Dendritic cell treated with granulocyte-macrophage colony-stimulating factor and Interleukin-4, amounts not matched to agents 40 ng/mL and 50 ng/mL, for 4 days (primary cell): ENCODE results near the gene MTF1.

Source experiments
- H3K27ac Mint-ChIP-seq: one replicate; pipeline ENCODE4 v1.8.0; 2022; ENCODE audit warnings: mild to moderate bottlenecking, mixed read lengths
- H3K27me3 Mint-ChIP-seq: one replicate; pipeline ENCODE4 v1.8.0; 2022; ENCODE audit warnings: mild to moderate bottlenecking, mixed read lengths
- H3K36me3 Mint-ChIP-seq: one replicate; pipeline ENCODE4 v1.8.0; 2022; ENCODE audit warnings: low read depth, mixed read lengths
- H3K4me1 Mint-ChIP-seq: one replicate; pipeline ENCODE4 v1.8.0; 2022; ENCODE audit warnings: low read depth, mixed read lengths
- H3K4me3 Mint-ChIP-seq: one replicate; pipeline ENCODE4 v1.8.0; 2022; ENCODE audit warnings: mild to moderate bottlenecking, moderate library complexity, mixed read lengths
- H3K9me3 Mint-ChIP-seq: one replicate; pipeline ENCODE4 v1.8.0; 2022; ENCODE audit warnings: mixed read lengths
- intact Hi-C: fragments of 100-400 bp; cut with micrococcal nuclease; formaldehyde crosslinking; loops from one replicate; pipeline ENCODE4 v1.15.0; 2022

MTF1 gene

DNA sequence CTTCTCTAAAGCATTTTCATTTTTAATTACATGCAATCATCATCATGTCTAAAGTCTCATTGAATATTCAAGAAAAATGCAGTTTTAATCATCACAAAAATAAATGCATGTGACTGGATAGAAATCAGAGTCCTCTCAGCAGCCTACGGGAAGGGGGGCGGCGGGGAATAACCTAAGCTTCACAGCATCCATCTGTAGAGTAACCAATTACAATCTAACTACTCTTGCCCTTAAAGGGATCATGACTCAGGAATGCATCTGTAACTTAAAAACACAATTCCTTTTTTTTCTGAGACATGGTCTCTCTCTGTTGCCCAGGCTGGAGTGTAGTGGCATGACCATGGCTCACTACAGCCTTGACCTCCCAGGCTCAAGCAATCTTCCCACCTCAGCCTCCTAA lies 22.6 kb downstream of the MTF1 start:
- Mint-ChIP-seq H3K9me3 (no peaks in the 10 kb centered on the region), H3K36me3 (peaks cover 99% of the 10 kb centered on the region), H3K4me3 (no peak overlapping the region), H3K27ac (no peak overlapping the region), H3K4me1 (peaks cover 5% of the 10 kb centered on the region), H3K27me3 (no peaks in the 10 kb centered on the region)
- intact Hi-C loops = no loop called here

DNA sequence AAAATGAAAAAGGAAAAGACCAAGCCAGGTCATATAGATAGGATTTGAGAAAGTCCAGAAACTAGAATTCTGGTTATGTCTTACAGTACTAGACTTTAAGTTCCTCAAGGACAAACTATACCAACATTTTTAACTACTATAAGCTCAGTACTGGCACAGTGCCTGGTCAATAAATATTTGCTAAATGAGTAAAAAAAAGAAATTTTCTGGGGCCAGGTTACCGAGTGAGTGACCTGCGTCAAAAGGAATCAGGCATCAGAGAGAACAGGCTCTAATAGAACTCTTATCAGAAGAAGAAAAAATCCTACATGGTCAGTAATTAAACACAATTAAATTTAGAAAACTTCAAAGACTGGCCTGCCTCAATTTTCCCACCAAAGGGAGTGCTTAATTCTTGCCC lies 27.6 kb downstream of the MTF1 start:
- H3K4me3 Mint-ChIP-seq = no peak overlapping the region
- peaks cover 93% of the 10 kb centered on the region for H3K36me3 Mint-ChIP-seq
- H3K9me3 Mint-ChIP-seq = no peaks in the 10 kb centered on the region
- intact Hi-C loops = no loop called here
- no peaks in the 10 kb centered on the region for H3K27me3 Mint-ChIP-seq
- H3K4me1 Mint-ChIP-seq = no peaks in the 10 kb centered on the region
- no peak overlapping the region for H3K27ac Mint-ChIP-seq

DNA sequence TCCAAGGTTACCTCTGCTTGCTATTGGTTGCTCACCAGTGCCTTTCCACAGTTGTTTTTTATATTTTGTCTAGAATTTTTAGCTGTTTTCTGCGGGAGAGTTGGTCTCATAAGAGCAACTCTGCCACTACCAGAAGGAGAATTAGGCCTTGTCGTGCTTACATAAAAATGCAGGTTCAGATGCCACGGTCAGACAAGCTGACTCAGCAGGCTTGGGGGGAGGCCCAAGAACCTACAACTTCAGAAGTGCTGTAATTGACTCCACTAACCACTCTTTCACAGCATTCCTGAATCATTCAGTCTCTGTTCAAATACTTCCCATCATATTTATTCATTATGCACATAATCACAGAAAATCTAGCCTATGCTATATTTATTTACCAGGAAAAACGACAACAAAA lies 28.3 kb downstream of the MTF1 start:
- H3K4me1 Mint-ChIP-seq = peaks cover 2% of the 10 kb centered on the region
- no peaks in the 10 kb centered on the region for H3K9me3 Mint-ChIP-seq
- H3K4me3 Mint-ChIP-seq = no peak overlapping the region
- peaks cover 93% of the 10 kb centered on the region for H3K36me3 Mint-ChIP-seq
- no peaks in the 10 kb centered on the region for H3K27me3 Mint-ChIP-seq
- H3K27ac Mint-ChIP-seq = no peak overlapping the region
- intact Hi-C loops = no loop called here

DNA sequence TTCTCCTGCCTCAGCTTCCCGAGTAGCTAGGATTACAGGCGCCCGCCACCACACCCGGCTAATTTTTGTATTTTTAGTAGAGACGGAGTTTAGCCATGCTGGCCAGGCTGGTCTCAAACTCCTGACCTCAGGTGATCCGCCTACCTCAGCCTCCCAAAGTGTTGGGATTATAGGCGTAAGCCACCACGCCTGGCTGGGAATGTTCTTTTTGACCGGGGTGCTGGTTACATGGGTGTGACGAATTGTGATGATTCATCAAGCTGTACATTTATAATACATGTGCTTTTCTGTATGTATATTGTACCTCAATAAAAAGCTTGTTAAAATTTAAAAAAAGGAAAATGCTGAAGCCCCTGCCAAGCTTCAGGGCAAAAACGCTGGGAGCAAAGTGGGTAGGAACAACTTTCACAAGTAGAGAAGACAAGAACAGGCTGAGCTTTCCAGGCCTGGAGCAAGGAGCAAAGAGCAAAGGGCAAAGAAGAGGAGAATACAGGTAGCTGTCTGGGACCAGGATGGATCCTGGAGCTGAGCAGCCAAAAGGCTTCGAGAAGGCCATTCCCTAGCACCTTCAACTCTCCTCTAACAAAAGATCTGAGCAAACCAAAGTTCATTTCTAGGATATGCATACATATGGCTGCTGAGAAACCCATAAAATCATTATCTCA lies 30.9 kb downstream of the MTF1 start:
- peaks cover 70% of the 10 kb centered on the region for H3K36me3 Mint-ChIP-seq
- no peak overlapping the region for H3K4me3 Mint-ChIP-seq
- no peaks in the 10 kb centered on the region for H3K27me3 Mint-ChIP-seq
- no peak overlapping the region for H3K27ac Mint-ChIP-seq
- H3K4me1 Mint-ChIP-seq = peaks cover 22% of the 10 kb centered on the region
- intact Hi-C loops = no loop called here
- no peaks in the 10 kb centered on the region for H3K9me3 Mint-ChIP-seq

DNA sequence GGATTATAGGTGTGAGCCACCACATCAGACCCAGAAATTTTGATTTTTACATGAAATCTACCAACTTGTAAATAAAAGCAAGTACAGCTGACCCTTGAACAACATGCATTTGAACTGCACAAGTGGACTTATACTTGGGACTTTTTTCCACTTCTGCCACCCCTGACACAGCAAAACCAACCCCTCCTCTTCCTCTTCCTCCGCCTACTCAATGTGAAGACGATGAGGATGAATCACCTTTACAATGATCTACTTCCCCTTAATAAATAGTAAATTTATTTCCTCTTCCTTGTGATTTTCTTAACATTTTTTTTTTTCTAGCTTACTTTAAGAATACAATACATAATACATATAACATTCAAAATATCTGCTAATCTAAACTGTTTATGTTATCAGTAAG lies 33.9 kb downstream of the MTF1 start:
- peaks cover 66% of the 10 kb centered on the region for H3K36me3 Mint-ChIP-seq
- H3K4me3 Mint-ChIP-seq = no peak overlapping the region
- intact Hi-C loops = no loop called here
- no peaks in the 10 kb centered on the region for H3K27me3 Mint-ChIP-seq
- peaks cover 44% of the 10 kb centered on the region for H3K4me1 Mint-ChIP-seq
- H3K9me3 Mint-ChIP-seq = no peaks in the 10 kb centered on the region
- no peak overlapping the region for H3K27ac Mint-ChIP-seq

DNA sequence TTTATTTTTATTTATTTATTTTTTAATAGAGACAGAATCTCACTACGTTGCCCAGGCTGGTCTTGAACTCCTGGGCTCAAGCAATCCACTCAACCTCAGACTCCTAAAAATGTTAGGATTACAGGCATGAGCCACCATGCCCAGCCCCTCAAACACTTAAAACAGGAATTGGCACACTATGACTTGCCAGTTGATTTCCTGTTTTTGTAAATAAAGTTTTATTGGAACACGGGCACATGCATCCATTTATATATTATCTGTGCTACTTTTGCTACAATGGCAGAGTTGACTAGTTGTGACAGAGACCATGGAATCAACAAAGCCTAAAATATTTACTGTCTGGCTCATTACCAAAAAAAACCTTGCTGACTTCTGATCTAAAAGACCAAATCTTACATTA lies 35.4 kb downstream of the MTF1 start:
- H3K4me1 Mint-ChIP-seq = peaks cover 50% of the 10 kb centered on the region
- no peaks in the 10 kb centered on the region for H3K9me3 Mint-ChIP-seq
- no peak overlapping the region for H3K4me3 Mint-ChIP-seq
- H3K36me3 Mint-ChIP-seq = peaks cover 60% of the 10 kb centered on the region
- no peak overlapping the region for H3K27ac Mint-ChIP-seq
- intact Hi-C loops = no loop called here
- no peaks in the 10 kb centered on the region for H3K27me3 Mint-ChIP-seq

DNA sequence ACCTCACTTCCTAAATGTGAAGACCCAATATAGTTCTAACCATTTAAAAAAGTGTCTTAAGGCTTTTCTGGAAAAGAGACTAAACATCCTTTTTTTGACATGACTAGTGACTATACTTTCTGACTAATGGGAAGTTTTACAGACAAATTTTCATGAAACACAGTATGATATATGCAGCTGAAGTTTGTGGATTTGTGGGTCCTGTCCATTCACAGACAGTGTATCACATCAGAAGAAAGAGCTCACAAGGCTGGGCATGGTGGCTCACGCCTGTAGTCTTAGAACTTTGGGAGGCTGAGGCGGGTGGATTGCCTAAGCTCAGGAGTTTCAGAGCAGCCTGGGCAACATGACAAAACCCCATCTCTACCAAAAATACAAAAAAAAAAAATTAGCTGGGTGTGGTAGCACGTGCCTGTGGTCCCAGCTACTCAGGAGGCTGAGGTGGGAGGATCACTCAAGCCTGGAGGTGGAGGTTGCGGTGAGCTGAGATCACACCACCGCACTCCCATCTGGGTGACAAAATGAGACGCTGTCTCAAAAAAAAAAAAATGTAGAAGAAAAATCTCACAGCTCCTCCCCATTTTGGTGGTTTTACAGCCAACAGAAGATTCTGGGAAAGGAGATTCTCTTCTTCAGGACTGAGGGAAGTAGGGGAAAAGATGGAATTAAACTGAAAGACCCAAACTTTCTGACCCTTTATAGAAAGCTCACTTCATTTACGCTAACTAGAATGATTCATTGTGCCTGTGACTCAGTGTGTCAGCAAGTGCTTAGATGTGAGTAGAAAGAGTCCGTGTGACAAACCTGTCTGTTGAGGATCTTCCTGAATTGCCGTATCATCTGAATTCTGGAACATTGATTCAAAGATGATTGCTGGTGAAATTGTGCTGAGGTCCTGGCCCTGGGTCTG lies 36.2 kb downstream of the MTF1 start:
- no peaks in the 10 kb centered on the region for H3K27me3 Mint-ChIP-seq
- no peak overlapping the region for H3K27ac Mint-ChIP-seq
- no peak overlapping the region for H3K4me3 Mint-ChIP-seq
- no peaks in the 10 kb centered on the region for H3K9me3 Mint-ChIP-seq
- peaks cover 61% of the 10 kb centered on the region for H3K36me3 Mint-ChIP-seq
- intact Hi-C loops = no loop called here
- H3K4me1 Mint-ChIP-seq = peaks cover 50% of the 10 kb centered on the region

DNA sequence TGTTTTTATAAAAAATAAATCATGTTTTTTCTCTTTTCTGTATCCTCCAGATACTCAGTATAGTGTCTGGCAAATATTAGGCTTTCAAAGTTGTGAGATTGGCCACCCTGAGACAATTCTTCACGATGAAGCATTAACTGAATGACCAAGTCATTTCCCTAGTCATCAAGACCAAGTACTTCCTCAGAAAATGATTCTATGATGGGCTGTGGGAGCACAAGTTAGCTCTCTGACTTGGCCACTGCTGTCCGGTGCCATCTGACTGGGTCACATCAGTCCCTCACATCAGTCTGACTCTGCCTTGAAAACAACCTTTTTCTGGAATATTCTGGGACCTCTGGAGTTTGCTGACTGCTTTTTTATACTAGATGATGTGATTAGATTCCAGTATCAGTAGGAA lies 37.9 kb downstream of the MTF1 start:
- H3K36me3 Mint-ChIP-seq = peaks cover 64% of the 10 kb centered on the region
- no peaks in the 10 kb centered on the region for H3K9me3 Mint-ChIP-seq
- H3K27me3 Mint-ChIP-seq = no peaks in the 10 kb centered on the region
- H3K4me1 Mint-ChIP-seq = peaks cover 50% of the 10 kb centered on the region
- no peak overlapping the region for H3K27ac Mint-ChIP-seq
- H3K4me3 Mint-ChIP-seq = no peak overlapping the region
- intact Hi-C loops = no loop called here

DNA sequence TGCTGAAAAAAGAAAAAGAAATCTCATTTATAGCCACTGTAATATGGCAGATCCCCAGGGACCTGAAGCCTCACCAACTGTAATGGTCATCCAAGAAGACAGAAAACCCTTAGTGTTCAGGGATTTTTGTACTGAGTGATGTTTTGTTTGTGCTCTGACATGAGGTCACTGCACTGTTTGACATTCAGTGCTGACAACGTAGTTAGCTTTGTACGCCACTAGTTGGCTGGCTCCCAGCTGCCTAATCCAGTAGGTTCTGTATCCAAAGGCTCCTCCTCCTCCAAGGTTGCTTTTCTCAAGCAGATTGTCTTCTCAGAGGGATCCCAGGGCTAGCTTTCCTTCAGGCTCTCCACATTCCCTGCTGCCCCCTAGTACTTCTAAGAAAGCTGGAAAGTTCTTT lies 41.9 kb downstream of the MTF1 start:
- peaks cover 80% of the 10 kb centered on the region for H3K36me3 Mint-ChIP-seq
- peaks cover 40% of the 10 kb centered on the region for H3K4me1 Mint-ChIP-seq
- no peaks in the 10 kb centered on the region for H3K9me3 Mint-ChIP-seq
- intact Hi-C loops = no loop called here
- H3K27ac Mint-ChIP-seq = no peak overlapping the region
- H3K4me3 Mint-ChIP-seq = no peak overlapping the region
- no peaks in the 10 kb centered on the region for H3K27me3 Mint-ChIP-seq

DNA sequence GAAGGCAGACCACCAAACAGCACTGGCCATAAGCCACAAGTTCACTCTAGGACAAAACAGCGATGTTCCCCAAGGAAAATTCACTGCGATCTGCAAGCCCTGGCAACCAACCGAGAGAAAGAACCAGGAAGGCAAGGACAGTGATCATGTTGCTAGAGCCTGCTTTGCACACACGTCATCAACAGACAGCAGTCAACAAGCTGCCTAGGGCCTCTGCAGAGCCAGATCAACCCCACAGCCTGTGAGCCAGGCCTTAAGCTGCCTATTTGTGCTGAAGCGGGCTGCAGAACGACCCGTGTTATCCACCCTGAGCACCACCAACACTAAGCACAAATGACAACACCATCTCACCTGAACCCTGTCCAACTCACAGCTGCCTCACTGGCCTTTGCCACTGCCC lies 45.1 kb downstream of the MTF1 start:
- Mint-ChIP-seq H3K27ac (no peak overlapping the region), H3K27me3 (no peaks in the 10 kb centered on the region), H3K9me3 (no peaks in the 10 kb centered on the region), H3K36me3 (peaks cover 69% of the 10 kb centered on the region), H3K4me1 (peaks cover 49% of the 10 kb centered on the region), H3K4me3 (no peak overlapping the region)
- intact Hi-C loops = loop anchor here (5.0 kb wide), 1 partner anchor 122 kb away; the partner anchor contains the start of gene CDCA8

DNA sequence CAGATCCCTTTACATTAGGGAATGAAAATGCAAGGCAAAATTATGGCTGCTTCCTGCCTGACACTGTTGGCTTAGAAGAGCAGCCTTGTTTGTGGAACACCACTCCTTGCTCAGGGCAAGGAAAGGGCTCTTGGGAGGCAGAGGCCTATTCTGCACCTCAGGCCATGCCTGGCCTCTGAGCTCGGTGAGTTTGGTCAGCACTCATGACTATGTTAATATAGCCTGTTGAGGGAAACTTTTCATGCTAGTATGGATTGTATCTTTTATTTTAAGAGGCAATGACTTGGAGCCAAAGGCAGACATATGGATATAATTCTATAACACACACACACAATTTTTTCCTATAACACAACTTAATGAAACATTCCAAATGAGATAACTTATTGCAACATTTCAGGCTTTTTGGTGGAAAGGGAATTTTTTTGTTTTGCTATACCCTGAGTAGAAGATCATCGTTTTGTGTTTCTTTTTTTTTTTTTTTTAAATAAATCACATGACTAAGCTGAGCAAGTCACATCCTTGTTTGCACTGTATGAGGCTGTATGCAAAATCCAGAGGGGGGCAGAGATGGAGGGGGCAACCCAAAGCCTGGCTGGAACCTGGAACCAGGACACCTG lies 45.8 kb downstream of the MTF1 start:
- Mint-ChIP-seq H3K27me3 (no peaks in the 10 kb centered on the region), H3K4me3 (no peak overlapping the region), H3K9me3 (no peaks in the 10 kb centered on the region), H3K4me1 (peaks cover 55% of the 10 kb centered on the region), H3K27ac (no peak overlapping the region), H3K36me3 (peaks cover 70% of the 10 kb centered on the region)
- intact Hi-C loops = loop anchor here (5.0 kb wide), 1 partner anchor 121 kb away; the partner anchor contains the start of gene CDCA8

DNA sequence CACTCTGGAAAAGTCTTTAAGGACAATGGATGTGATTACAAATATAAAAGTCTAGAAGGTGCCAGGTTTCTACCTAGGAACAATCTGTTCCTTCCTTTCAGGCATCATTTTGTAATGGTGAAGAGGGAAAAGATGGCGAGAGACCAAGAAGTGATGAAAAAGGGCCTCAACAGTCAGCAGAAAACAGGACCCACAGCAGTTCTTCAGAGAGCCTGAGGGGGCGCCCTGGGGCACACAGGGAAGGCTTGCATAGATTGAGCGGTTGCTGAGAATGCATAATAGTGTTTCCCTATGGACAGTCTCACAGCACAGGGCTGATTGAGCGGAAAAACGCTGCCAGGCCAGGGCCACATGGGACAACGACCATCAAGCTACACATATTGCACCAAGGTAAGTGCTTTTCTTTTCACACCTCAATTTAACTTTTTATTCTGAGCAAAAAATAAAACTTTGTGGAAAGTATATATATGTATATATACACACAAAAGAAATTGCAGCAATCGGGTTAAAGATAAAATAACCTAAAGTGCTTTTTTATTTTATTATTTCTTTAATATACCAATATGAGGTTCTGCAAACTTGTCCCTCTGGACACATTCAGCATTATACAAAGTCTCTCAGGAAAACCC lies 48.3 kb downstream of the MTF1 start:
- peak overlapping the region; percentile 13 for H3K4me3 Mint-ChIP-seq
- intact Hi-C loops = loop anchor here (5.0 kb wide), 1 partner anchor 119 kb away; the partner anchor contains the start of gene CDCA8
- H3K36me3 Mint-ChIP-seq = peaks cover 67% of the 10 kb centered on the region
- H3K27ac Mint-ChIP-seq = peak overlapping the region; percentile 94
- H3K9me3 Mint-ChIP-seq = no peaks in the 10 kb centered on the region
- no peaks in the 10 kb centered on the region for H3K27me3 Mint-ChIP-seq
- H3K4me1 Mint-ChIP-seq = peaks cover 61% of the 10 kb centered on the region

DNA sequence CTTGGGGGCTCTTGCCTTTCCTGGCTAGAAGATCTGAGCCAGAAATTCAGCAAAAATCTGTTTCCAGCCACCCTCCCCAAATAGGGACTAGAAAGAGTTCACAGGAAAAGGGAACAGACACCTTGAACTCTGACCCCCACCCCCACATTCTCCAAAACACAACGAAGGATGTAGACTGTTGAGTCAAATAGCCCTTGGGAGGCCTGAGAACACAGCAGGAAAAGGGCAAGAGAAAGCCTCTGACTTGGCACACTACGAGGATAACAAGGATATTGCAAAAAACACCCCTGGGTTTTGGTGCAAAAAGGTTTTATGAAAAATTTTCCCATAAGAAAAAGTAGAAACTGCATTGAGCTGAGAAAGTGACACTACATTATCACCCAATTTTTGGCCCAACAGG lies 49.5 kb downstream of the MTF1 start:
- peaks cover 67% of the 10 kb centered on the region for H3K36me3 Mint-ChIP-seq
- H3K4me3 Mint-ChIP-seq = peak overlapping the region; percentile 20
- H3K27me3 Mint-ChIP-seq = no peaks in the 10 kb centered on the region
- H3K27ac Mint-ChIP-seq = peak overlapping the region; percentile 94
- H3K9me3 Mint-ChIP-seq = no peaks in the 10 kb centered on the region
- intact Hi-C loops = loop anchor here (2.0 to 10.0 kb wide), 4 partner anchors 49 to 213 kb away; partner anchors contain the start of genes CDCA8, GNL2, MTF1 and SF3A3
- peaks cover 61% of the 10 kb centered on the region for H3K4me1 Mint-ChIP-seq
